Tibial nerve (tissue), 4 donors: ENCODE data around the gene FOXJ3. TPM values are rescaled to one million over a fixed set of nuclear protein-coding genes. Genes with fewer than 3 reads are reported as not detected.

Experiments used
- DNase-seq, 2 donors: peaks; one replicate each; pipeline ENCODE4 v3.0.0-alpha.2; 2019; ENCODE audit warnings: low spot score in 2 of 2
- H3K27ac ChIP-seq, 4 donors: fragments of 200-600 bp; sonication (generic) in 3 of 4; one replicate each; pipeline ENCODE4 v1.5.1; 2017 to 2019; ENCODE audit warnings: mild to moderate bottlenecking in 1 of 4
- H3K27me3 ChIP-seq, 2 donors: fragments of 200-600 bp; sonication (generic) in 1 of 2; one replicate each; pipeline versions ENCODE4 v1.5.1 to v1.6.0; 2017 to 2019
- H3K36me3 ChIP-seq, 3 donors: fragments of 200-600 bp; sonication (generic); one replicate each; pipeline ENCODE4 v1.5.1; 2018 to 2019
- H3K4me1 ChIP-seq, 4 donors: fragments of 200-600 bp; sonication (generic) in 3 of 4; one replicate each; pipeline ENCODE4 v1.5.1; 2017 to 2019
- H3K4me3 ChIP-seq, 4 donors: fragments of 200-600 bp; sonication (generic) in 3 of 4; one replicate each; pipeline ENCODE4 v1.5.1; 2017 to 2019; ENCODE audit warnings: mild to moderate bottlenecking in 1 of 4, moderate library complexity in 1 of 4
- H3K9me3 ChIP-seq, 4 donors: fragments of 200-600 bp; sonication (generic) in 3 of 4; one replicate each; pipeline ENCODE4 v1.5.1; 2017 to 2019
- EP300 ChIP-seq, 2 donors: sonication (generic); formaldehyde crosslinking; IDR thresholded peaks; one replicate each; pipeline ENCODE4 v1.6.1; 2017; ENCODE audit warnings: antibody characterized with exemption in 2 of 2, mild to moderate bottlenecking in 1 of 2
- POLR2A ChIP-seq, 2 donors: fragments of 450-650 bp; IDR thresholded peaks; one replicate each; pipeline ENCODE4 v1.6.1; 2017; ENCODE audit warnings: antibody characterized with exemption in 2 of 2, mild to moderate bottlenecking in 2 of 2, moderate library complexity in 2 of 2
- WGBS, 2 donors: methylation state at CpG; one replicate each; pipeline ENCODE4 v1.1.5; 2018; 5-methylcytosine and 5-hydroxymethylcytosine counted together
- total RNA-seq, 4 donors: library from RNA; depleted of rRNA; stranded (reverse); fragments of >200 nt; gene quantifications; one replicate each; pipeline ENCODE4 v1.1.0, GENCODE V29; 2016
- TF ChIP-seq, protein P1 (sequence below), 5 experiments: fragments of 200-600 bp in 3 of 5; fragments of 450-650 bp in 2 of 5; sonication (generic) in 3 of 5; IDR thresholded peaks; one replicate each; pipeline ENCODE4 v1.5.1; 2016 to 2019; ENCODE audit warnings: antibody characterized with exemption in 5 of 5, mild to moderate bottlenecking in 3 of 5, moderate library complexity in 2 of 5

FOXJ3 gene
- total RNA-seq, 4 donors from 2014 or later: 42.7 to 68.1 (median 64.5) TPM

DNA sequence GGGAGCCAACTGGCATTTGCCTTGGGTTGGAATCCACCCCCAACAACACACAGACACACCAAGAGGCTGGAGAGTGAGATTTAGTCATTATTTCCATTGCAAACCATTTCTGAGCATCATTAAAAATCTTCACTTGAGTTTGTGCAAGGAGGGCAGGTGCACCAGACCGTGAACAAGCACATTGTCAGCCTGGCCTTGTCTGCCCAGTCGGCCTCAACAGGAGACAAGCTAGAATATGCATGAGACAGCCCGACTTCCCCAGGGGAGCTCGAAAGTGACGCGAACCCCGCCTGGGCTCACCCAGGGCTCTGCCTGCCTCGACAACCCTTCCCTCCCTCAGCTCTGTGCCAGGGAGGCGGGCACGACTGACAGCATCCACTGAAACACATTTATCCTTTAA, 197.3 kb downstream of the FOXJ3 start:
- TF ChIP-seq EP300 (IDR thresholded peaks at IDR 0.05) (no peak), POLR2A (IDR thresholded peaks at IDR 0.05) (no peak)
- TF ChIP-seq, protein P1, sequence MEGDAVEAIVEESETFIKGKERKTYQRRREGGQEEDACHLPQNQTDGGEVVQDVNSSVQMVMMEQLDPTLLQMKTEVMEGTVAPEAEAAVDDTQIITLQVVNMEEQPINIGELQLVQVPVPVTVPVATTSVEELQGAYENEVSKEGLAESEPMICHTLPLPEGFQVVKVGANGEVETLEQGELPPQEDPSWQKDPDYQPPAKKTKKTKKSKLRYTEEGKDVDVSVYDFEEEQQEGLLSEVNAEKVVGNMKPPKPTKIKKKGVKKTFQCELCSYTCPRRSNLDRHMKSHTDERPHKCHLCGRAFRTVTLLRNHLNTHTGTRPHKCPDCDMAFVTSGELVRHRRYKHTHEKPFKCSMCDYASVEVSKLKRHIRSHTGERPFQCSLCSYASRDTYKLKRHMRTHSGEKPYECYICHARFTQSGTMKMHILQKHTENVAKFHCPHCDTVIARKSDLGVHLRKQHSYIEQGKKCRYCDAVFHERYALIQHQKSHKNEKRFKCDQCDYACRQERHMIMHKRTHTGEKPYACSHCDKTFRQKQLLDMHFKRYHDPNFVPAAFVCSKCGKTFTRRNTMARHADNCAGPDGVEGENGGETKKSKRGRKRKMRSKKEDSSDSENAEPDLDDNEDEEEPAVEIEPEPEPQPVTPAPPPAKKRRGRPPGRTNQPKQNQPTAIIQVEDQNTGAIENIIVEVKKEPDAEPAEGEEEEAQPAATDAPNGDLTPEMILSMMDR (IDR thresholded peaks at IDR 0.05): no peak
- no peaks in the 10 kb centered on the region for H3K4me1 ChIP-seq
- WGBS, 2 donors: 80 to 88% methylated on average over 10 of the region's 10 CpGs
- no peak overlapping the region for H3K4me3 ChIP-seq
- DNase-seq: no peak
- H3K27me3 ChIP-seq: peaks cover 0 to 20% of the 10 kb centered on the region in 2 donors
- H3K9me3 ChIP-seq: no peaks in the 10 kb centered on the region
- H3K36me3 ChIP-seq: no peaks in the 10 kb centered on the region
- no peak overlapping the region for H3K27ac ChIP-seq

DNA sequence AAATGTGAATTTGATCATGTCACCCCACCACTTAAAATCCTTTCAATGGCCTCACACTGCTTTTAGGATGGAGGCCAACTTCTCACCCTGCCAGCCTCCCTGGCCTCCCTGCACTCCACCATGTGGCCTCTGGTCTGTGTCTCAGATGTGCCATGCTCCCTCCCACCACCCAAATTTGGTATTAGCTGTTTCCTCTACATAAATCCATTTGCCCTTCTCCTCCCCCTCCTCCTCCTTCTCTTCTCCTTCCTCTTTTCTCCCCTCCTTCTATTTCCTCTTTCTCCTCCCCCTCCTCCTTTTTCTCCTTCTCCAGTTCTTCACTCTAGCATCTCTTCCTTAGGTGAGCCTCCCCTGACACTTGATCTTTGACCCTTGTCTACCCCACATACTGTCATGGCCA, 198.6 kb downstream of the FOXJ3 start:
- Histone ChIP-seq H3K9me3 (no peaks in the 10 kb centered on the region), H3K27ac (no peak overlapping the region), H3K36me3 (no peaks in the 10 kb centered on the region), H3K4me3 (no peak overlapping the region), H3K4me1 (no peaks in the 10 kb centered on the region), H3K27me3 (peaks cover 0 to 12% of the 10 kb centered on the region in 2 donors)
- no peak for DNase-seq
- TF ChIP-seq, protein P1 (IDR thresholded peaks at IDR 0.05): no peak
- TF ChIP-seq EP300 (IDR thresholded peaks at IDR 0.05) (no peak), POLR2A (IDR thresholded peaks at IDR 0.05) (no peak)

DNA sequence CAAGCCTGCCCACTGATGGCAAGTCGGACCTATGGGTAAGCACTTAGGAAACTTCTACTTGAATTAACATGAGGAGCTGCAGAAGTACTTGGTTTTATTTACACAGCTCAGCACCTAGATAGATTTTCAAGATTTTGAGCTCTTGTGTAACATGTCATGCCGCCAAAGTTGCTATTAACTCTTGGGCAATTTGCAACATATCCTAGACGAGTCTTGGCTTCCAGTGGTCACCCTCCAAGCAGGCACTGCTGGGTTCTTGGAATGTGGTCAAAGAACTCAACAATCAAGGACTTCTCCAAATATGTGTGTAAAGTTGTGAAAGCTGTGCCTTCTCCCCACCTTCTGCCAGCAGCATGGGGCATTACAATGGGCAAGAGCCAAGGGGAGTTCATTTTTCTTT, 199.6 kb downstream of the FOXJ3 start:
- TF ChIP-seq EP300 (IDR thresholded peaks at IDR 0.05) (no peak), POLR2A (IDR thresholded peaks at IDR 0.05) (no peak)
- TF ChIP-seq, protein P1 (IDR thresholded peaks at IDR 0.05): no peak
- Histone ChIP-seq H3K27ac (no peak overlapping the region), H3K27me3 (peaks cover 0 to 10% of the 10 kb centered on the region in 2 donors), H3K9me3 (no peaks in the 10 kb centered on the region), H3K4me3 (no peak overlapping the region), H3K36me3 (no peaks in the 10 kb centered on the region), H3K4me1 (no peaks in the 10 kb centered on the region)
- 73 to 84% methylated on average over 3 of the region's 3 CpGs for WGBS, 2 donors
- DNase-seq: no peak

DNA sequence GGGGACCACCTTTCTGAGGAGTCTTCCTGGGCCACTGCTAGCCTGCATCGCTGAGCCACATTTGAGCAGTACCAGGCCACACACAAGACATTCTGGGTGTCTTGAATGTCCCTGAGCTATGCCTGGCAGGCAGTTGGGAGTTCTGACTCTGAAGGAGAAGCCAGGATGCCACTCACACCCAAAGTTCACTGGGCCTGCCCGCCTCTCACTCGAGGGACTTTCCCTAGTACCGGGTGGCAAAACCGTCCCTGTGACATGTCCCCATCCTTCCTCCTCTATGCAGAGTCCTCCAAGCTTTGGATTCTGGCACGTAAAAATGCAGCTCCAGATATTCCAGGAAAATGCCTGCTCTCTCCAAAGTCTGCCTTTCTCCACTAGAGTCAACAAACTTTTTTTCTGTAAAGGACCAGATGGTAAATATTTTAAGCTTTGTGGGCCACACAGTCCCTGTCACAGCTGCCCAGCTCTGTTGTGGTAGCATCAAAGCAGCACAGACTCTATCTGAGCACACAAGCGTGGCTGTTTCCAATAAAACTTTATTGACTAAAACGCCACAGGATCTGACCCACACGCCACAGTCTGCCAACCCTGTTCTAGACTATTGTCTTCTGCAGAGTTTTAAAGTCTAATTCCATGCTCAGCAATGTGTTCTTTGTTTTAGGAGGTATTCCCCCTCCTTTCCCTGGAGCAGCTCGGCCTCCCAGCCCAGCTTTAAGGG, 201.1 kb downstream of the FOXJ3 start:
- no peaks in the 10 kb centered on the region for H3K36me3 ChIP-seq
- H3K4me1 ChIP-seq: no peaks in the 10 kb centered on the region
- WGBS, 2 donors: 75 to 76% methylated on average over 10 of the region's 10 CpGs
- no peak overlapping the region for H3K27ac ChIP-seq
- no peaks in the 10 kb centered on the region for H3K9me3 ChIP-seq
- no peak for TF ChIP-seq EP300 (IDR thresholded peaks at IDR 0.05)
- TF ChIP-seq POLR2A (IDR thresholded peaks at IDR 0.05): no peak
- TF ChIP-seq, protein P1 (IDR thresholded peaks at IDR 0.05): no peak
- no peak overlapping the region for H3K4me3 ChIP-seq
- peaks cover 0 to 9% of the 10 kb centered on the region in 2 donors for H3K27me3 ChIP-seq
- no peak for DNase-seq

DNA sequence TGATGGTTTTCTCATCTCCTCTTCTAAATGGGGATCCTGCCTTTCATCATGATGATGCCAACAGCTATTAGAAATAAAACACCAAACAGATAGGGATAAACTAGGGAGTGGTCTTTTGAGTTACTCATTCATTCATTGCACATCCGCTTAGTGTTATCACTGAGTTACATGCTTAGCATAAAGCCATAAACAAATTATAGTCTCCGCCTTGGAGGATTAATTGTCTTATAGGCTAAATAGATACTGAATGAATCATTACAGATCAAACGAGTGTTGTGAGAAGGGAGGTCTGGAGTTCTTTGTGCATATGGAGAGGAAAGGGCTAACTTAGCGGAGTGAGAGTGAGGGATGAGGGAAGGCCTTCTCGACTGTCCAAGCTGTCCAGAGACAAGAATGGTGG, 201.6 kb downstream of the FOXJ3 start:
- DNase-seq: no peak
- 76 to 89% methylated on average over 5 of the region's 5 CpGs for WGBS, 2 donors
- no peak overlapping the region for H3K4me3 ChIP-seq
- H3K36me3 ChIP-seq: no peaks in the 10 kb centered on the region
- TF ChIP-seq EP300 (IDR thresholded peaks at IDR 0.05) (no peak), POLR2A (IDR thresholded peaks at IDR 0.05) (no peak)
- TF ChIP-seq, protein P1 (IDR thresholded peaks at IDR 0.05): no peak
- no peaks in the 10 kb centered on the region for H3K4me1 ChIP-seq
- no peak overlapping the region for H3K27ac ChIP-seq
- H3K27me3 ChIP-seq: peaks cover 0 to 9% of the 10 kb centered on the region in 2 donors
- no peaks in the 10 kb centered on the region for H3K9me3 ChIP-seq
